Lower leg skin (tissue), 4 donors: Measurements from ENCODE around the gene SMG1. TPM values are rescaled to one million over a fixed set of nuclear protein-coding genes. Genes with fewer than 3 reads are reported as not detected.
A peak's percentile ranks its signal among the peaks of the same experiment; 100 is the strongest.
"Not testable (repeated sequence)": the region's sequence is repeated elsewhere in the genome, so short reads cannot be mapped to it uniquely, and the experiment has no call there.

ENCODE experiments used
- DNase-seq, 2 donors: peaks; one replicate each; pipeline ENCODE4 v3.0.0-alpha.2; 2019; ENCODE audit warnings: low spot score in 2 of 2
- H3K4me3 ChIP-seq: fragments of 200-600 bp; sonication (generic); 2 replicates; pipeline ENCODE4 v1.5.1; 2017; ENCODE audit warnings: mild to moderate bottlenecking, low read depth; ENCODE audit not compliant: poor library complexity, severe bottlenecking
- WGBS, 2 donors: methylation state at CpG; one replicate each; pipeline ENCODE4 v1.1.5; 2018; 5-methylcytosine and 5-hydroxymethylcytosine counted together
- intact Hi-C: fragments of 100-400 bp; cut with DNase I; formaldehyde crosslinking; loops from one replicate; pipeline ENCODE4 v1.15.0; 2023; ENCODE audit warnings: low total_unique reads
- total RNA-seq, 4 donors: library from RNA; depleted of rRNA; stranded (reverse); fragments of >200 nt; gene quantifications; one replicate each; pipeline ENCODE4 v1.1.0, GENCODE V29; 2016

SMG1 gene
- total RNA-seq, 4 donors from 2014 or later = 86.4 to 187 (median 105) TPM

DNA sequence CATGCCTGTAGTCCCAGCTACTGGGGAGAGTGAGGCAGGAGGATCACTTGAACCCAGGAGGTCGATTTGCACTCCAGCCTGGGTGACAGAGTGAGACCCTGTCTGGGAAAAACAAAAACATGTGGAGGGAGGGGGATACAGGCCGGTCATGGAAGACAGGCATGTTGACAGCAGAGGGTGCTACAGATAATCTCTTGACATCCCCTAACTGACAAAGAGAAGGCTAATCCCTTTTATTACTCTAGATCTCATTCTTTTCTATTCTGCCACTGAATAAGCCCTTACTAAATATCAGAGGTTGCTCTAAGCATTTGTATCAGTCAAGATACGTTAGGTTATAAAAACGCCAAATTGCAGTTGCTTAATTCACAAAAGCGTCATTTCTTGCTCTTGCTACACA is 149.9 kb downstream of the SMG1 start:
- 69 to 77% methylated on average over 5 of the region's 5 CpGs for WGBS, 2 donors
- H3K4me3 ChIP-seq, intact Hi-C loops, DNase-seq: not testable (repeated sequence)

DNA sequence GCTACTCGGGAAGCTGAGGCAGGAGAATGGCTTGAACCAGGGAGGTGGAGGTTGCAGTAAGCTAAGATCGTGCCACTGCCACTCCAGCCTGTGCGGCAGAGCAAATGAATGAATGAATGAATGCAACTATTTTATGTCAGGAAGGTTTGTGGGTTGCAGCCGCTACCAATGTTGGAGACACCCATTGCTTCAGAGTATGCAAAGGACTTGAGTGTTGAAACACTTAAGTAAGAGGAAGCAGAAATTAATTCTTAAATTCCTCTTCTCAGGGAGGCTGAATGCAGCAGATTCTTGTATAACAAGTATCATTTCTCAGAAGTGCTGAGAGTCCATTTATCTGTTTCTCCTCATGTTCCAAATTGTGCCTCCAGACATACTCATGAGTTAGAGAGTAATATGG is 151.6 kb downstream of the SMG1 start:
- intact Hi-C loops, DNase-seq, H3K4me3 ChIP-seq: not testable (repeated sequence)
- WGBS, 2 donors = 84 to 92% methylated on average over 4 of the region's 4 CpGs

GRCh38 chr16:18772171-18772570 is 154.0 kb downstream of the SMG1 start:
- not testable (repeated sequence) for DNase-seq

GRCh38 chr16:18770336-18770962 is 155.8 kb downstream of the SMG1 start:
- WGBS, 2 donors = 91 to 92% methylated on average over 11 of the region's 11 CpGs
- intact Hi-C loops, H3K4me3 ChIP-seq, DNase-seq: not testable (repeated sequence)

More at GRCh38 chr16:18772171-18772570, 154.0 kb downstream of the SMG1 start:
- H3K4me3 ChIP-seq, intact Hi-C loops: not testable (repeated sequence)
- WGBS, 2 donors = 88 to 92% methylated on average over 7 of the region's 7 CpGs

- WGBS, 2 donors = 69 to 78% methylated on average over 6 to 7 of the region's 7 CpGs
- intact Hi-C loops, H3K4me3 ChIP-seq, DNase-seq: not testable (repeated sequence)
Measured at GRCh38 chr16:18767217-18767616, 159.0 kb downstream of the SMG1 start.

GRCh38 chr16:18762713-18763112 is 163.5 kb downstream of the SMG1 start:
- H3K4me3 ChIP-seq, DNase-seq, intact Hi-C loops: not testable (repeated sequence)
- 25 to 45% methylated on average over 3 of the region's 5 CpGs for WGBS, 2 donors

DNA sequence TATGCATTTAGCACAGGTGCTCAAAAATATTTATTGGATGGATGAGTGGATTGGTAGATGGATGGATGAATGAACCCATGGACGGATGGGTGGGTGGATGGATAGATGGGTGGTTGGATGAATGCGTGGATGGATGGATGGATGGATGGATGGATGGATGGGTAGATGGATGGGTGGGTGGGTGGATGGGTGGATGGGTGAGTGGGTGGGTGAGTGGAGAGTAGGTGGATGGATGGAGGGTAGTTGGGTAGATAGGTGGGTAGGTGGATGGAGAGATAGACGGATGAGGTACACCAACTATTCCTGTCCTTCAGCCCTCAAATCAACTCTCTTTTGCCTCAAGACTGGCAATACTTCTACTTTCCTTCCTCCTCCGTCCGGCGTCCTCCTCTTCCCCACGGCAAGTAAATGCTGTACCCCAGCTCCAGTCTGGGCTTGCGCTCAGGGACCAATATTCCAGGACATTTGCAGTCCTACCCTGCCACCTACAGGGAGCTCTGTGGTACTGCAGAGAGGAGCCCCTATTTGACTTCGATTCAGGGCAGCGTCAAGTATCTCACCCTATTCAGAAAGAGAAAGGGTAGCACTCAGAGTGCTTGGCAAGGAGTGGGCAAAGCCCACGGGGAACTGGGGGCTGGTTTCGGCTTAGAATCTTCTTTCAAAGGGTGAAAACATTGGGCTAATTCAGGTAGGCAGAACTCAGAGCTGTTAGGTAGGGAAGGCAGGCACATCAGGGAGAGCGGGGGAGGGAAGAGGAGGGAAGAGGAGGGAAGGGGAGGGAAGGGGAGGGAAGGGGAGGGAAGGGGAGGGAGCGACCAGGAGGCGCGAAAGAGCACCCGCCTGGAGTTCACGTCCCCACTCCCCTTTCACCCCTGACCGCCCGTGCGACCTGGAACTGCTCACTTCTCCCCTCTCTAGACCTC is 166.3 kb downstream of the SMG1 start:
- H3K4me3 ChIP-seq, intact Hi-C loops: not testable (repeated sequence)
- 20 to 21% methylated on average over 20 to 21 of the region's 21 CpGs for WGBS, 2 donors
- DNase-seq = peak; percentile 24 to 86

GRCh38 chr16:18757960-18758660 is 168.1 kb downstream of the SMG1 start:
- intact Hi-C loops, H3K4me3 ChIP-seq, DNase-seq: not testable (repeated sequence)
- WGBS, 2 donors = 40 to 58% methylated on average over 1 to 5 of the region's 10 CpGs

GRCh38 chr16:18756639-18757038 is 169.6 kb downstream of the SMG1 start:
- intact Hi-C loops, H3K4me3 ChIP-seq, DNase-seq: not testable (repeated sequence)
- WGBS, 2 donors = 76 to 79% methylated on average over 9 of the region's 9 CpGs

Other genes starting within 250 kb of the SMG1 start
- 1,000 to 10,000 TPM; 1,497 to 2,701 (median 1,801) TPM for gene RPS15A, start 136.1 kb downstream of the SMG1 start, total RNA-seq
- 100 to 1,000 TPM in 3 of 4 donors, 10 to 100 TPM in 1; 97.6 to 186 (median 124) TPM for gene ARL6IP1, start 124.9 kb downstream of the SMG1 start, total RNA-seq
- 1 to 10 TPM in 1 of 4 donors, under 1 TPM in 3; 0.38 to 1.6 (median 0.73) TPM for gene TMC7, start 57.5 kb upstream of the SMG1 start, total RNA-seq
- 10 to 100 TPM; 11.4 to 18.3 (median 15.4) TPM for gene COQ7, start 141.2 kb upstream of the SMG1 start, total RNA-seq
- 10 to 100 TPM; 57.3 to 61.0 (median 58.1) TPM for gene ITPRIPL2, start 187.6 kb upstream of the SMG1 start, total RNA-seq
- 1 to 10 TPM; 3.7 to 9.0 (median 4.8) TPM for gene SYT17, start 241.8 kb upstream of the SMG1 start, total RNA-seq